K562 (cell line): Measurements from ENCODE around the gene EML3. TPM values are rescaled to one million over a fixed set of nuclear protein-coding genes. Genes with fewer than 3 reads are reported as not detected.

Experiments
- ATAC-seq: fragments of 200-7000 bp; cut with Tn5 transposase; 3 replicates; pipeline ENCODE4 v1.9.1; 2020; ENCODE audit warnings: moderate library complexity
- BruUV-seq: library from RNA; stranded (reverse); fragments of 400-500 nt; replicated peaks from 2 replicates; lab custom pipeline; 2021; lab: Mats Ljungman, UMichigan
- CTCF ChIA-PET: fragments of 300-600 bp; formaldehyde crosslinking; extraction: SDS; loops from one replicate; lab custom pipeline; 2021; ENCODE audit warnings: low intra/inter-chr PET ratio; lab: Yijun Ruan, JAX
- POLR2A ChIA-PET: fragments of 300-600, 350-650 bp; sonication (Branson Sonifier 250); formaldehyde crosslinking; extraction: SDS; loops from one replicate; lab custom pipeline; 2021; ENCODE audit warnings: antibody characterized with exemption, inconsistent platforms; lab: Yijun Ruan, JAX
- DNase-seq, 4 experiments: peaks; one replicate each; pipeline versions ENCODE4 v3.0.0 to v3.0.0-alpha.2; 2011 to 2018; ENCODE audit warnings: low spot score in 3 of 4, mixed read lengths in 3 of 4; ENCODE audit errors: extremely low read depth in 1 of 4
- FAIRE-seq: peaks from 2 replicates; lab custom pipeline; 2011; peaks lifted over from hg19 to GRCh38; lab: Jason Lieb, UNC
- H2AFZ ChIP-seq: 2 replicates; pipeline ENCODE4 v1.6.0; 2011; ENCODE audit warnings: low read depth, low read length, control low read depth, inconsistent platforms
- H3K27ac ChIP-seq: fragments of 200-600 bp; 3 replicates; pipeline ENCODE4 v1.8.0; 2011; ENCODE audit warnings: low read depth, mild to moderate bottlenecking, control low read depth, inconsistent platforms, low read length, moderate library complexity, mixed read lengths; ENCODE audit errors: extremely low read depth
- H3K27me3 ChIP-seq, 2 experiments: fragments of 300-600 bp in 1 of 2; 2 replicates in 1 of 2; 3 replicates in 1 of 2; pipeline versions ENCODE4 v1.6.0 to v1.8.0; 2011; ENCODE audit warnings: inconsistent platforms in 2 of 2, low read length in 2 of 2, mild to moderate bottlenecking in 1 of 2, mixed read lengths in 1 of 2, moderate library complexity in 1 of 2; ENCODE audit not compliant: control insufficient read depth in 2 of 2, insufficient read depth in 2 of 2
- H3K36me3 ChIP-seq: fragments of 300-600 bp; 3 replicates; pipeline ENCODE4 v1.8.0; 2011; ENCODE audit warnings: mild to moderate bottlenecking, low read length, inconsistent platforms; ENCODE audit not compliant: control insufficient read depth, insufficient read depth
- H3K4me1 ChIP-seq, 2 experiments: fragments of 200-600 bp in 1 of 2; replicated peaks in 1 of 2; 2 replicates in 1 of 2; 3 replicates in 1 of 2; pipeline versions ENCODE4 v1.5.1 to v1.8.0; 2011; ENCODE audit warnings: inconsistent platforms in 2 of 2, low read length in 2 of 2, mild to moderate bottlenecking in 1 of 2, mixed read lengths in 1 of 2, moderate library complexity in 1 of 2; ENCODE audit not compliant: control insufficient read depth in 2 of 2, insufficient read depth in 2 of 2
- H3K4me2 ChIP-seq: 2 replicates; pipeline ENCODE4 v1.6.1; 2011; ENCODE audit warnings: low read length, control low read depth, inconsistent platforms, mixed read lengths; ENCODE audit not compliant: insufficient read depth
- H3K4me3 ChIP-seq: fragments of 200-600 bp; sonication (generic), shearing (Covaris generic); 2 replicates; pipeline ENCODE4 v1.5.1; 2016; ENCODE audit warnings: control low read depth, inconsistent platforms
- H3K79me2 ChIP-seq: fragments of 200-600 bp; 3 replicates; pipeline ENCODE4 v1.8.0; 2011; ENCODE audit warnings: low read length, inconsistent platforms; ENCODE audit not compliant: control insufficient read depth, insufficient read depth
- H3K9ac ChIP-seq, 2 experiments: 2 replicates each; pipeline versions ENCODE4 v1.6.0 to v1.6.1; 2011; ENCODE audit warnings: low read depth in 2 of 2, low read length in 2 of 2, control low read depth in 1 of 2, inconsistent platforms in 1 of 2, mild to moderate bottlenecking in 1 of 2, mixed read lengths in 1 of 2; ENCODE audit not compliant: insufficient read depth in 1 of 2
- H3K9me1 ChIP-seq: one replicate; pipeline ENCODE4 v1.6.0; 2011; ENCODE audit warnings: inconsistent platforms, mild to moderate bottlenecking, low read length, moderate library complexity; ENCODE audit not compliant: control insufficient read depth, insufficient read depth
- H3K9me3 ChIP-seq: replicated peaks from 2 replicates; pipeline ENCODE4 v1.5.1; 2011; ENCODE audit warnings: low read depth, low read length, inconsistent platforms; ENCODE audit not compliant: control insufficient read depth, insufficient read depth
- H4K20me1 ChIP-seq: replicated peaks from 2 replicates; pipeline ENCODE4 v1.6.1; 2011; ENCODE audit warnings: low read length, inconsistent platforms, mixed read lengths; ENCODE audit not compliant: control insufficient read depth, insufficient read depth
- BDP1 ChIP-seq: IDR thresholded peaks from 3 replicates; pipeline ENCODE4 v1.6.1; 2011; ENCODE audit not compliant: insufficient read length, insufficient read depth
- HNRNPH1 ChIP-seq: fragments of 200-400 bp; formaldehyde crosslinking; optimal IDR thresholded peaks from 2 replicates; pipeline ENCODE3; 2017; ENCODE audit warnings: low read depth, mild to moderate bottlenecking, low read length, moderate library complexity
- MED1 ChIP-seq: sonication (generic); formaldehyde crosslinking; IDR thresholded peaks from 2 replicates; pipeline ENCODE4 v1.8.1; 2023; ENCODE audit warnings: missing genetic modification reagents, borderline replicate concordance
- POU5F1 ChIP-seq: fragments of 150-350 bp; IDR thresholded peaks from 2 replicates; pipeline ENCODE4 v1.6.1; 2014; ENCODE audit warnings: borderline replicate concordance, low read length, low read depth, mild to moderate bottlenecking; ENCODE audit not compliant: partially characterized antibody
- TRIM28 ChIP-seq: fragments of 450-650 bp; IDR thresholded peaks from 2 replicates; pipeline ENCODE4 v1.6.1; 2017
- XRCC5 ChIP-seq: fragments of 200-400 bp; formaldehyde crosslinking; IDR thresholded peaks from 2 replicates; pipeline ENCODE4 v1.6.1; 2017; ENCODE audit warnings: low read depth, mild to moderate bottlenecking, low read length
- ZNF23 ChIP-seq: fragments of 250-450 bp; sonication (Bioruptor Pico); IDR thresholded peaks from 2 replicates; pipeline ENCODE4 v1.4.0; 2020; ENCODE audit warnings: mild to moderate bottlenecking
- WGBS: fragments of 100-300 bp; shearing (Covaris generic); methylation state at CpG from one replicate; pipeline ENCODE4 v1.1.6; 2016; ENCODE audit warnings: low coverage, mixed read lengths; ENCODE audit not compliant: insufficient coverage; ENCODE audit errors: missing lambda C conversion rate; 5-methylcytosine and 5-hydroxymethylcytosine counted together
- in situ Hi-C: fragments of 300-500 bp; cut with MboI; formaldehyde crosslinking; loops from 4 replicates; pipeline ENCODE4 v1.15.0; 2018; ENCODE audit warnings: inconsistent platforms, mixed read lengths
- intact Hi-C: fragments of 100-400 bp; cut with micrococcal nuclease; formaldehyde crosslinking; loops from 2 replicates; pipeline ENCODE4 v1.14.2; 2022
- polyA plus RNA-seq, 8 experiments: library from polyadenylated mRNA; depleted of rRNA in 4 of 8; stranded (reverse) in 5 of 8; unstranded in 3 of 8; fragments of >200 nt; fragmentation: Nextera tagmentation in 2 of 8; fragmentation: Illumina TruSeq in 1 of 8; extraction: Ambion mirVana in 2 of 8; extraction: Trizol in 1 of 8; gene quantifications; 2 replicates each; pipeline versions ENCODE4 v1.2.1 to v1.2.3, GENCODE V29; 2011 to 2014; ENCODE audit warnings: inconsistent platforms in 1 of 8, missing spikeins in 1 of 8
- total RNA-seq, 7 experiments: library from RNA; depleted of rRNA in 6 of 7; stranded (reverse); fragments of >200 nt in 6 of 7; fragmentation: Illumina TruSeq in 2 of 7; extraction: Trizol in 2 of 7; gene quantifications; 2 replicates each; pipeline versions ENCODE4 v1.2.1 to v1.2.3, GENCODE V29; 2011 to 2021; ENCODE audit warnings: low replicate concordance in 1 of 7
- TF ChIP-seq, protein P1 (sequence below): fragments of 450-650 bp; IDR thresholded peaks from 2 replicates; pipeline ENCODE4 v1.6.1; 2018; ENCODE audit warnings: mild to moderate bottlenecking, low read depth; ENCODE audit not compliant: partially characterized antibody
- TF ChIP-seq, protein P2 (sequence below): fragments of 450-650 bp; IDR thresholded peaks from 2 replicates; pipeline ENCODE4 v1.6.1; 2017; ENCODE audit warnings: mild to moderate bottlenecking, moderate library complexity
- TF ChIP-seq, protein P3 (sequence below): sonication (generic); formaldehyde crosslinking; IDR thresholded peaks from 2 replicates; pipeline ENCODE4 v1.8.1; 2023; ENCODE audit warnings: missing genetic modification reagents, mild to moderate bottlenecking, borderline replicate concordance
- TF ChIP-seq, protein P4 (sequence below): fragments of 450-650 bp; formaldehyde crosslinking; IDR thresholded peaks from 2 replicates; pipeline ENCODE4 v1.4.0; 2020; ENCODE audit warnings: mild to moderate bottlenecking, moderate library complexity

The EML3 gene
- total and polyA plus RNA-seq, 9 of the 15 experiments (the other 6 are each of a cell fraction or from before 2014, with no cell fraction given): 0.32 to 90.5 (median 26.4) TPM

DNA sequence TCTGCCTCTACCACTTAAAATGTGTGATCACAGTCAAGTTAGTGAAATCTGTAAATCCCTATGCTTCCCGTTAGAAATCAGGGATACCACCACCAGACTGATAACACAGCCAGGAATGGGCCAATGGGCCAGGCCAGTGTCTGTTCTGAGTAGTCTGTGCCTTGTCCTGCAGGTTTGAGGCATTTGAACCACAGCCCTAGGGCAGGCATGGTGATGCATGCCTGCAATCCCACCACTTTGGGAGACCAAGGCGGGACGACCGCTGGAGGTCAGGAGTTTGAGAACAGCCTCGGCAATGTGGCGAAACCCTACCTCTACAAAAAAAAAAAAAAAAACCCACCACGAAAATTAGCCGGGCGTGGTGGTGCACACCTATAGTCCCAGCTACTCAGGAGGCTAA is 53.9 kb downstream of the EML3 start:
- Histone ChIP-seq H3K4me3 (no peak overlapping the region), H3K9me1 (no peaks in the 10 kb centered on the region), H3K79me2 (peaks cover 23% of the 10 kb centered on the region), H3K27ac (peak overlapping the region; percentile 12; the same call in 1 of the 3 replicates), H3K36me3 (peaks cover 73% of the 10 kb centered on the region), H4K20me1 (peaks cover 5% of the 10 kb centered on the region; the same call in 1 of the 2 replicates), H3K9ac (peak overlapping the region in 1 of 2 experiments; percentile 47; a peak in 1 of 4 replicates), H3K9me3 (no peaks in the 10 kb centered on the region), H3K4me1 (peaks cover 53% of the 10 kb centered on the region in 2 experiments), H3K27me3 (no peaks in the 10 kb centered on the region), H3K4me2 (no peak overlapping the region), H2AFZ (no peak overlapping the region)
- intact Hi-C loops (no loop called here), in situ Hi-C loops (loop anchor here (5.0 to 10.0 kb wide), 2 partner anchors 136 to 164 kb away; no protein-coding TSS in a partner anchor)
- 86% methylated on average over 8 of the region's 9 CpGs for WGBS
- no TSS peak for BruUV-seq
- ATAC-seq (no peak), FAIRE-seq (no peak), DNase-seq (no peak)
- CTCF ChIA-PET: interaction anchor here (0.6 to 3.9 kb wide), 3 partner anchors 134 to 789 kb away, joined by 3 to 48 read pairs (median 15); no protein-coding TSS in a partner anchor
- POLR2A ChIA-PET: interaction anchor here (0.5 to 2.1 kb wide), 7 partner anchors 15 to 242 kb away, joined by 3 to 14 read pairs (median 3); partner anchors contain the start of gene EEF1G
- TF ChIP-seq, protein P1, sequence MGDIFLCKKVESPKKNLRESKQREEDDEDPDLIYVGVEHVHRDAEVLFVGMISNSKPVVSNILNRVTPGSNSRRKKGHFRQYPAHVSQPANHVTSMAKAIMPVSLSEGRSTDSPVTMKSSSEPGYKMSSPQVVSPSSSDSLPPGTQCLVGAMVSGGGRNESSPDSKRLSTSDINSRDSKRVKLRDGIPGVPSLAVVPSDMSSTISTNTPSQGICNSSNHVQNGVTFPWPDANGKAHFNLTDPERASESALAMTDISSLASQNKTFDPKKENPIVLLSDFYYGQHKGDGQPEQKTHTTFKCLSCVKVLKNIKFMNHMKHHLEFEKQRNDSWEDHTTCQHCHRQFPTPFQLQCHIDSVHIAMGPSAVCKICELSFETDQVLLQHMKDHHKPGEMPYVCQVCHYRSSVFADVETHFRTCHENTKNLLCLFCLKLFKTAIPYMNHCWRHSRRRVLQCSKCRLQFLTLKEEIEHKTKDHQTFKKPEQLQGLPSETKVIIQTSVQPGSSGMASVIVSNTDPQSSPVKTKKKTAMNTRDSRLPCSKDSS: no peak
- TF ChIP-seq POU5F1 (no peak), HNRNPH1 (no peak), XRCC5 (no peak), MED1 (CRISPR knock-in tag) (no peak), ZNF23 (CRISPR knock-in tag) (no peak), BDP1 (no peak), TRIM28 (no peak)
- TF ChIP-seq, protein P2, sequence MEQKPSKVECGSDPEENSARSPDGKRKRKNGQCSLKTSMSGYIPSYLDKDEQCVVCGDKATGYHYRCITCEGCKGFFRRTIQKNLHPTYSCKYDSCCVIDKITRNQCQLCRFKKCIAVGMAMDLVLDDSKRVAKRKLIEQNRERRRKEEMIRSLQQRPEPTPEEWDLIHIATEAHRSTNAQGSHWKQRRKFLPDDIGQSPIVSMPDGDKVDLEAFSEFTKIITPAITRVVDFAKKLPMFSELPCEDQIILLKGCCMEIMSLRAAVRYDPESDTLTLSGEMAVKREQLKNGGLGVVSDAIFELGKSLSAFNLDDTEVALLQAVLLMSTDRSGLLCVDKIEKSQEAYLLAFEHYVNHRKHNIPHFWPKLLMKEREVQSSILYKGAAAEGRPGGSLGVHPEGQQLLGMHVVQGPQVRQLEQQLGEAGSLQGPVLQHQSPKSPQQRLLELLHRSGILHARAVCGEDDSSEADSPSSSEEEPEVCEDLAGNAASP: no peak
- TF ChIP-seq, protein P3, sequence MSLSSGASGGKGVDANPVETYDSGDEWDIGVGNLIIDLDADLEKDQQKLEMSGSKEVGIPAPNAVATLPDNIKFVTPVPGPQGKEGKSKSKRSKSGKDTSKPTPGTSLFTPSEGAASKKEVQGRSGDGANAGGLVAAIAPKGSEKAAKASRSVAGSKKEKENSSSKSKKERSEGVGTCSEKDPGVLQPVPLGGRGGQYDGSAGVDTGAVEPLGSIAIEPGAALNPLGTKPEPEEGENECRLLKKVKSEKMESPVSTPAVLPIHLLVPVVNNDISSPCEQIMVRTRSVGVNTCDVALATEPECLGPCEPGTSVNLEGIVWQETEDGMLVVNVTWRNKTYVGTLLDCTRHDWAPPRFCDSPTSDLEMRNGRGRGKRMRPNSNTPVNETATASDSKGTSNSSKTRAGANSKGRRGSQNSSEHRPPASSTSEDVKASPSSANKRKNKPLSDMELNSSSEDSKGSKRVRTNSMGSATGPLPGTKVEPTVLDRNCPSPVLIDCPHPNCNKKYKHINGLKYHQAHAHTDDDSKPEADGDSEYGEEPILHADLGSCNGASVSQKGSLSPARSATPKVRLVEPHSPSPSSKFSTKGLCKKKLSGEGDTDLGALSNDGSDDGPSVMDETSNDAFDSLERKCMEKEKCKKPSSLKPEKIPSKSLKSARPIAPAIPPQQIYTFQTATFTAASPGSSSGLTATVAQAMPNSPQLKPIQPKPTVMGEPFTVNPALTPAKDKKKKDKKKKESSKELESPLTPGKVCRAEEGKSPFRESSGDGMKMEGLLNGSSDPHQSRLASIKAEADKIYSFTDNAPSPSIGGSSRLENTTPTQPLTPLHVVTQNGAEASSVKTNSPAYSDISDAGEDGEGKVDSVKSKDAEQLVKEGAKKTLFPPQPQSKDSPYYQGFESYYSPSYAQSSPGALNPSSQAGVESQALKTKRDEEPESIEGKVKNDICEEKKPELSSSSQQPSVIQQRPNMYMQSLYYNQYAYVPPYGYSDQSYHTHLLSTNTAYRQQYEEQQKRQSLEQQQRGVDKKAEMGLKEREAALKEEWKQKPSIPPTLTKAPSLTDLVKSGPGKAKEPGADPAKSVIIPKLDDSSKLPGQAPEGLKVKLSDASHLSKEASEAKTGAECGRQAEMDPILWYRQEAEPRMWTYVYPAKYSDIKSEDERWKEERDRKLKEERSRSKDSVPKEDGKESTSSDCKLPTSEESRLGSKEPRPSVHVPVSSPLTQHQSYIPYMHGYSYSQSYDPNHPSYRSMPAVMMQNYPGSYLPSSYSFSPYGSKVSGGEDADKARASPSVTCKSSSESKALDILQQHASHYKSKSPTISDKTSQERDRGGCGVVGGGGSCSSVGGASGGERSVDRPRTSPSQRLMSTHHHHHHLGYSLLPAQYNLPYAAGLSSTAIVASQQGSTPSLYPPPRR (CRISPR knock-in tag): no peak
- TF ChIP-seq, protein P4, sequence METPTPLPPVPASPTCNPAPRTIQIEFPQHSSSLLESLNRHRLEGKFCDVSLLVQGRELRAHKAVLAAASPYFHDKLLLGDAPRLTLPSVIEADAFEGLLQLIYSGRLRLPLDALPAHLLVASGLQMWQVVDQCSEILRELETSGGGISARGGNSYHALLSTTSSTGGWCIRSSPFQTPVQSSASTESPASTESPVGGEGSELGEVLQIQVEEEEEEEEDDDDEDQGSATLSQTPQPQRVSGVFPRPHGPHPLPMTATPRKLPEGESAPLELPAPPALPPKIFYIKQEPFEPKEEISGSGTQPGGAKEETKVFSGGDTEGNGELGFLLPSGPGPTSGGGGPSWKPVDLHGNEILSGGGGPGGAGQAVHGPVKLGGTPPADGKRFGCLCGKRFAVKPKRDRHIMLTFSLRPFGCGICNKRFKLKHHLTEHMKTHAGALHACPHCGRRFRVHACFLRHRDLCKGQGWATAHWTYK (CRISPR knock-in tag): no peak
